ENCODE data around the gene USP40. TPM values are rescaled to one million over a fixed set of nuclear protein-coding genes. Genes with fewer than 3 reads are reported as not detected.

USP40 gene
- total RNA-seq, 1 donor from 2014 or later, result 21.7 TPM

- no peak for DNase-seq (ENCODE audit: low read depth, low spot score)
Measured at GRCh38 chr2:233458826-233459225, 107.8 kb downstream of the USP40 start.

- no peak for DNase-seq (ENCODE audit: low read depth, low spot score)
Measured at GRCh38 chr2:233458031-233458610, 108.5 kb downstream of the USP40 start.

GRCh38 chr2:233457356-233457755 is 109.2 kb downstream of the USP40 start:
- no peak for DNase-seq (ENCODE audit: low read depth, low spot score)

- DNase-seq (ENCODE audit: low read depth, low spot score), result no peak
Measured at GRCh38 chr2:233456934-233457333, 109.6 kb downstream of the USP40 start.

DNA sequence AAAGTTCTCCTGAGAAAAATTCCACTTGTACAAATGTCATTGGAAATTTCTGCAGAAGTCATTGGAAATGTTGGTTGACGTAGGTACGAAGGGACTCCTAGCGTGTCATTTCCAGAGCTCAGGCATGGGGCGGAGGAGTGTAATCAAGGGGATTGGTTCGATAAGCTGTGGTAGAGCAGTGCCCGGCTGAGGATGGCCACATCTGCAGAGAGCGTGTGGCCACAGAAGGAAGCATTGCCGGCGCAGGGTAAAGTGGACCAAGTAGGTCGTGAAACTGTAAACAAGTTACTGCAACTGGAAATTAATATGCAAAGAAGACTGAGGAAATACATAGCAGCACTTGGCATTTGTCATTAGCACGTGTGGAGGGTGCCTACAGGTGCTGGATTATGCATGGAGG is 110.5 kb downstream of the USP40 start:
- no peak for DNase-seq (ENCODE audit: low read depth, low spot score)

- DNase-seq (ENCODE audit: low read depth, low spot score), result no peak
Measured at GRCh38 chr2:233455491-233455890, 111.1 kb downstream of the USP40 start.

- DNase-seq (ENCODE audit: low read depth, low spot score), result no peak
Measured at GRCh38 chr2:233455006-233455405, 111.6 kb downstream of the USP40 start.

GRCh38 chr2:233453916-233454315 is 112.7 kb downstream of the USP40 start:
- DNase-seq (ENCODE audit: low read depth, low spot score), result no peak

- DNase-seq (ENCODE audit: low read depth, low spot score), result no peak
Measured at GRCh38 chr2:233453111-233453915, 113.3 kb downstream of the USP40 start.

GRCh38 chr2:233451950-233452349 is 114.6 kb downstream of the USP40 start:
- DNase-seq (ENCODE audit: low read depth, low spot score), result no peak

GRCh38 chr2:233450864-233451575 is 115.6 kb downstream of the USP40 start:
- DNase-seq (ENCODE audit: low read depth, low spot score), result no peak

- DNase-seq (ENCODE audit: low read depth, low spot score), result no peak
Measured at GRCh38 chr2:233449921-233450863, 116.4 kb downstream of the USP40 start.

- DNase-seq (ENCODE audit: low read depth, low spot score), result peak; percentile 7
Measured at GRCh38 chr2:233449081-233449901, 117.3 kb downstream of the USP40 start.

GRCh38 chr2:233448575-233448974 is 118.0 kb downstream of the USP40 start:
- no peak for DNase-seq (ENCODE audit: low read depth, low spot score)

DNA sequence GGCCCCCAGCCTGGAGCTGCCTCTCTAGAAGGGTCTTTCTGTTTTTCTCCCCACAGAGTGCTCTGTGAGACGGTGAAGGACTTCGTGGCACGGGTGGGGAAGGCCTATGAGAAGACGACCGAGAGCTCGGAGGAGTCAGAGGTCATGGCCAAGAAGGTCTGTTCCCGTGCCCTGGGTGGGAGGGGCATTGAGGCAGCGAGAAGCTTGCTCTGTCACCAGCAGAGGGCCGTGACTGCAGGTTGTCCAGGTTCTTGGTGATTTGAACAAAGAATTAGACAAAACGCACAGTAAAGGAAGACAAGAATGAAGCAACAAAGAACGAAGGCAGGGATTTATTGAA is 118.4 kb downstream of the USP40 start:
- no peak for DNase-seq (ENCODE audit: low read depth, low spot score)

- no peak for DNase-seq (ENCODE audit: low read depth, low spot score)
Measured at GRCh38 chr2:233447506-233448219, 118.9 kb downstream of the USP40 start.

DNA sequence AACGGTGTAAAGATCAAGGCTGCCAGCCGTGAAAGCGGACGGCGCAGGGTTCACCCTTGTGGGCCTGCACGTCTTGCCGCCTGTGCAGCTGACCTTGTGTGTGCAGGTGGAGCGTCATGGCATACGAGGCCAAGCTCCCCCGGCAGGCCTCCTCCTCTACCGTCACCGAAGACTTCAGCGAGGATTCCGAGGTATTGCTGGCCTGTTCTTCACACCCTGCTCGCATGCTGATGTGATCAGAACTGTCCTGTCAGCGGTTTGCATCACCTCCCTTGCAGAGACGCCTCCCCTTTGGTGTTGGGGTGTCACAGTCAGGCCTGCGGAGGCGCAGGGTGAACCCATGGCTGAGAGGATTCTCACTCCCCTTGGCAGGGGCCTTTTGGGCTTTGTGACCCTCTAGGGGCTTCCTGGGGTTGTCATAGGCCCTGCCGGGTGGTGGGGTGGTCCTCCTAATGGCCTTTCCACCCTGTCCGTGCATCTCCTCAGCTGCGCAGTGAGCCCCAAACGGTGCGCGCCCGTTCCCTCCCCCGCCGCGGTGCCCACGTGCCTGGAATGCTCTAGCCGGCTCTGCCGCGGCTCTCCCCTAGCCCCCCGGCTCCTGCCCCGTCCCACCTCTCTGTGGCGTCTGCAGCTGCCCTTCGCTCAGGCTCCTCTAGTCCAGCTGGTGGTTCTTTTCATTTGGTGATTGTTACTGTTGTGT is 119.8 kb downstream of the USP40 start:
- DNase-seq (ENCODE audit: low read depth, low spot score), result no peak

DNA sequence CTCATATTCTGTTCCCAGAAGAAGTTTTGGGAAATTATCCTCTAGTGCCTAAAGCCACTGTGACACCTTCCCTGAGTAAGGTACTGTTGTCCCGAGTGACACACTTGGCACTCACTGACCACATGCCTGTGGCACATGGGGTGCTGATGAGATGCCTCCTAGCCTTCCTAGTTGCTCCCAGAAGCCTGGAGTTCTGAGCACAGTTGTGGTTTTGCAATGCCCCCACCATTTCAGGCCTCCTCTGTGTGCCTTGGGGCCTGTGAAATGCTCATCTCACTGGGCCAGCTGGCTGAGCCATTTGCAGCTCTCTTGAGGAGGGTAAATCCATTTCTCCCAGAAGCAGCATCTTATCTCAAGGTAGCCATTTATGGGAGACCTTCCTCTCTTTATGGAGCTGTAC is 120.5 kb downstream of the USP40 start:
- no peak for DNase-seq (ENCODE audit: low read depth, low spot score)

- DNase-seq (ENCODE audit: low read depth, low spot score), result no peak
Measured at GRCh38 chr2:233445152-233445830, 121.3 kb downstream of the USP40 start.
